Neural cell (in vitro differentiated cells): ENCODE data around the gene SPG11.

Experiments
- EP300 ChIP-seq: fragments of 450-650 bp; conservative IDR thresholded peaks from 2 replicates; pipeline ENCODE4 v1.6.1; 2014; ENCODE audit warnings: antibody characterized with exemption, mild to moderate bottlenecking, moderate library complexity; ENCODE audit not compliant: poor library complexity, severe bottlenecking
- EZH2 ChIP-seq: fragments of 200-600, 300-800 bp; shearing (Covaris generic), sonication (generic); IDR thresholded peaks from 2 replicates; pipeline ENCODE4 v1.6.1; 2014; ENCODE audit warnings: antibody characterized with exemption, low read length, borderline replicate concordance, mild to moderate bottlenecking; ENCODE audit not compliant: insufficient read depth, poor library complexity, severe bottlenecking
- POLR2AphosphoS5 ChIP-seq: IDR thresholded peaks from 2 replicates; pipeline ENCODE4 v1.6.1; 2012
- TF ChIP-seq, protein P1 (sequence below): fragments of 450-650 bp; IDR thresholded peaks from 2 replicates; pipeline ENCODE4 v1.5.1; 2014; ENCODE audit warnings: antibody characterized with exemption, mild to moderate bottlenecking, moderate library complexity; ENCODE audit not compliant: poor library complexity, severe bottlenecking
- TF ChIP-seq, protein P2 (sequence below): IDR thresholded peaks from 2 replicates; pipeline ENCODE4 v1.6.1; 2012; ENCODE audit warnings: borderline replicate concordance

DNA sequence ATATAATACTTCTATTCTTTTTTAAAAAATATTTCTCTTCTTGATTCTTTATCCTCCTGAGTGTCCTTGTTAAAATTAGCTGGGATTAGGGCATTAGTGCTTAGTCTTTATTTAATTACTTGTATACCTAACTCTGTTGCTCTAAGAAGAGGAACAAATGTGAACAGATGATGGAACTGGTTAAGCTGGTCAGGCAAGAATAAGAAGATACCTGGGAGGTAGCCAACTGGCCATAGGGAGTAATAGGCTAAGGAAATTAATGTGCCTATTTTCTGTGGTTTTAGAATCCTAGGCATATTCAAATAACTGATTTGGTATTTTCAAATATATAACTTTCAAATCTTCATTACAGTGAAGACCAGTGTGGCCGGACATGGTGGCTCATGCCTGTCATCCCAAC lies 72.1 kb downstream of the SPG11 start:
- TF ChIP-seq POLR2AphosphoS5 (no peak), EZH2 (no peak), EP300 (no peak)
- TF ChIP-seq, protein P1, sequence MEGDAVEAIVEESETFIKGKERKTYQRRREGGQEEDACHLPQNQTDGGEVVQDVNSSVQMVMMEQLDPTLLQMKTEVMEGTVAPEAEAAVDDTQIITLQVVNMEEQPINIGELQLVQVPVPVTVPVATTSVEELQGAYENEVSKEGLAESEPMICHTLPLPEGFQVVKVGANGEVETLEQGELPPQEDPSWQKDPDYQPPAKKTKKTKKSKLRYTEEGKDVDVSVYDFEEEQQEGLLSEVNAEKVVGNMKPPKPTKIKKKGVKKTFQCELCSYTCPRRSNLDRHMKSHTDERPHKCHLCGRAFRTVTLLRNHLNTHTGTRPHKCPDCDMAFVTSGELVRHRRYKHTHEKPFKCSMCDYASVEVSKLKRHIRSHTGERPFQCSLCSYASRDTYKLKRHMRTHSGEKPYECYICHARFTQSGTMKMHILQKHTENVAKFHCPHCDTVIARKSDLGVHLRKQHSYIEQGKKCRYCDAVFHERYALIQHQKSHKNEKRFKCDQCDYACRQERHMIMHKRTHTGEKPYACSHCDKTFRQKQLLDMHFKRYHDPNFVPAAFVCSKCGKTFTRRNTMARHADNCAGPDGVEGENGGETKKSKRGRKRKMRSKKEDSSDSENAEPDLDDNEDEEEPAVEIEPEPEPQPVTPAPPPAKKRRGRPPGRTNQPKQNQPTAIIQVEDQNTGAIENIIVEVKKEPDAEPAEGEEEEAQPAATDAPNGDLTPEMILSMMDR: no peak
- TF ChIP-seq, protein P2, sequence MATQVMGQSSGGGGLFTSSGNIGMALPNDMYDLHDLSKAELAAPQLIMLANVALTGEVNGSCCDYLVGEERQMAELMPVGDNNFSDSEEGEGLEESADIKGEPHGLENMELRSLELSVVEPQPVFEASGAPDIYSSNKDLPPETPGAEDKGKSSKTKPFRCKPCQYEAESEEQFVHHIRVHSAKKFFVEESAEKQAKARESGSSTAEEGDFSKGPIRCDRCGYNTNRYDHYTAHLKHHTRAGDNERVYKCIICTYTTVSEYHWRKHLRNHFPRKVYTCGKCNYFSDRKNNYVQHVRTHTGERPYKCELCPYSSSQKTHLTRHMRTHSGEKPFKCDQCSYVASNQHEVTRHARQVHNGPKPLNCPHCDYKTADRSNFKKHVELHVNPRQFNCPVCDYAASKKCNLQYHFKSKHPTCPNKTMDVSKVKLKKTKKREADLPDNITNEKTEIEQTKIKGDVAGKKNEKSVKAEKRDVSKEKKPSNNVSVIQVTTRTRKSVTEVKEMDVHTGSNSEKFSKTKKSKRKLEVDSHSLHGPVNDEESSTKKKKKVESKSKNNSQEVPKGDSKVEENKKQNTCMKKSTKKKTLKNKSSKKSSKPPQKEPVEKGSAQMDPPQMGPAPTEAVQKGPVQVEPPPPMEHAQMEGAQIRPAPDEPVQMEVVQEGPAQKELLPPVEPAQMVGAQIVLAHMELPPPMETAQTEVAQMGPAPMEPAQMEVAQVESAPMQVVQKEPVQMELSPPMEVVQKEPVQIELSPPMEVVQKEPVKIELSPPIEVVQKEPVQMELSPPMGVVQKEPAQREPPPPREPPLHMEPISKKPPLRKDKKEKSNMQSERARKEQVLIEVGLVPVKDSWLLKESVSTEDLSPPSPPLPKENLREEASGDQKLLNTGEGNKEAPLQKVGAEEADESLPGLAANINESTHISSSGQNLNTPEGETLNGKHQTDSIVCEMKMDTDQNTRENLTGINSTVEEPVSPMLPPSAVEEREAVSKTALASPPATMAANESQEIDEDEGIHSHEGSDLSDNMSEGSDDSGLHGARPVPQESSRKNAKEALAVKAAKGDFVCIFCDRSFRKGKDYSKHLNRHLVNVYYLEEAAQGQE: no peak
